Right lobe of liver (tissue), 4 donors: ENCODE measurements around the gene GPR39.

Experiments used
- POLR2A ChIP-seq: fragments of 450-650 bp; IDR thresholded peaks from one replicate; pipeline ENCODE4 v1.6.1; 2017; ENCODE audit warnings: antibody characterized with exemption, mild to moderate bottlenecking
- TF ChIP-seq, protein P1 (sequence below), 4 donors: fragments of 200-600 bp in 3 of 4; fragments of 450-650 bp in 1 of 4; IDR thresholded peaks; one replicate each; pipeline versions ENCODE4 v1.5.1 to v1.8.0; 2016 to 2022; ENCODE audit warnings: antibody characterized with exemption in 4 of 4, mild to moderate bottlenecking in 2 of 4
- donor health status: DM: no; HTN: no; CAD: no.
- donor health status: DM: no; HTN: no; CAD: no.
- donor health status: DM: no; HTN: yes; CAD: no.

DNA sequence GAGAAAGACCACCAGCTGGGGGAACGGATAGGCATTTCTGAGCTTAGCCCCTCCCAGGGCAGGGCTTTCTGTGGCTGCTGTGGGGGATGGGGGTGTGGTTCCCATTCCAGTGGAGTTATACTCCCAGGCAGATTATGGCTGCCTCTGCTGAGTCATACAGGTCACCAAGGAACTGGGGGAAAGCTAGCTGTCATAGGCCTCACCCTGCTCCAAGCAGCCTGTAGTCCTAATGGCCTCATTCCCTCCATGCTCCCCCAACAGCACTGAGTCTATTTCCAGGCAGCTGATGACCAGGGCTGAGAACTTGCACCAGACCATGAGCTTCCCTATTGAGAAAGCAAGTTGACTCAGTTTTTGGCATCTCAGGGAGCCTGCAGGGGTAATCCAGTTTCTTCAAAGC lies 87.1 kb downstream of the GPR39 start:
- TF ChIP-seq, protein P1, sequence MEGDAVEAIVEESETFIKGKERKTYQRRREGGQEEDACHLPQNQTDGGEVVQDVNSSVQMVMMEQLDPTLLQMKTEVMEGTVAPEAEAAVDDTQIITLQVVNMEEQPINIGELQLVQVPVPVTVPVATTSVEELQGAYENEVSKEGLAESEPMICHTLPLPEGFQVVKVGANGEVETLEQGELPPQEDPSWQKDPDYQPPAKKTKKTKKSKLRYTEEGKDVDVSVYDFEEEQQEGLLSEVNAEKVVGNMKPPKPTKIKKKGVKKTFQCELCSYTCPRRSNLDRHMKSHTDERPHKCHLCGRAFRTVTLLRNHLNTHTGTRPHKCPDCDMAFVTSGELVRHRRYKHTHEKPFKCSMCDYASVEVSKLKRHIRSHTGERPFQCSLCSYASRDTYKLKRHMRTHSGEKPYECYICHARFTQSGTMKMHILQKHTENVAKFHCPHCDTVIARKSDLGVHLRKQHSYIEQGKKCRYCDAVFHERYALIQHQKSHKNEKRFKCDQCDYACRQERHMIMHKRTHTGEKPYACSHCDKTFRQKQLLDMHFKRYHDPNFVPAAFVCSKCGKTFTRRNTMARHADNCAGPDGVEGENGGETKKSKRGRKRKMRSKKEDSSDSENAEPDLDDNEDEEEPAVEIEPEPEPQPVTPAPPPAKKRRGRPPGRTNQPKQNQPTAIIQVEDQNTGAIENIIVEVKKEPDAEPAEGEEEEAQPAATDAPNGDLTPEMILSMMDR (IDR thresholded peaks at IDR 0.05) = no peak
- no peak for TF ChIP-seq POLR2A
